Keratinocyte (primary cell): ENCODE measurements around the gene SLC8A1.

Experiments used
- EZH2 ChIP-seq: IDR thresholded peaks from one replicate; pipeline ENCODE4 v1.6.1; 2012; ENCODE audit warnings: inconsistent platforms, mild to moderate bottlenecking, low read length, moderate library complexity
- TF ChIP-seq, protein P1 (sequence below), 3 experiments: IDR thresholded peaks in 1 of 3; conservative IDR thresholded peaks in 1 of 3; optimal IDR thresholded peaks in 1 of 3; 2 replicates in 2 of 3; 3 replicates in 1 of 3; pipeline versions ENCODE3 to v1.5.1; 2011; ENCODE audit warnings: low read length in 3 of 3, mild to moderate bottlenecking in 3 of 3, moderate library complexity in 2 of 3, control low read depth in 1 of 3, inconsistent platforms in 1 of 3; ENCODE audit not compliant: insufficient read depth in 2 of 3; ENCODE audit errors: extremely low read depth in 1 of 3

DNA sequence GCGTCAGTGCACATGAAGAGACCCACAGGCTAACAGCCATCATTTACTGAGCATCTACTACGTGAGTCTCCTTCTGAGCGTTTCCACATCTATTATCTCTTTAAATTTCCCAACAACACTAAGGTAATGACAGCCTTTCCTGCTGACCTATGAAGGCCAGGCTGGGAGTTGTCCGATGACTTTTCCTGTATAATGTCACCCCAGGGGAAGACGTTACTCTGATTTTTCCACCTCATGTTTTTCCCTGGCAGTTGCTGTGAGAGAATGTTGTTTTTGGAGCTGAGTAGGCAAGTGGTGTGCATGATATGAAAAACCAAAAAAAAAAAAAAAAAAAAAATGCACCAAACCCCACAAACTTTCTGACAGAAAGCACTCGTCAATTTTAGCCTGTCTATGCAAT is 207.6 kb downstream of the SLC8A1 start:
- TF ChIP-seq, protein P1, sequence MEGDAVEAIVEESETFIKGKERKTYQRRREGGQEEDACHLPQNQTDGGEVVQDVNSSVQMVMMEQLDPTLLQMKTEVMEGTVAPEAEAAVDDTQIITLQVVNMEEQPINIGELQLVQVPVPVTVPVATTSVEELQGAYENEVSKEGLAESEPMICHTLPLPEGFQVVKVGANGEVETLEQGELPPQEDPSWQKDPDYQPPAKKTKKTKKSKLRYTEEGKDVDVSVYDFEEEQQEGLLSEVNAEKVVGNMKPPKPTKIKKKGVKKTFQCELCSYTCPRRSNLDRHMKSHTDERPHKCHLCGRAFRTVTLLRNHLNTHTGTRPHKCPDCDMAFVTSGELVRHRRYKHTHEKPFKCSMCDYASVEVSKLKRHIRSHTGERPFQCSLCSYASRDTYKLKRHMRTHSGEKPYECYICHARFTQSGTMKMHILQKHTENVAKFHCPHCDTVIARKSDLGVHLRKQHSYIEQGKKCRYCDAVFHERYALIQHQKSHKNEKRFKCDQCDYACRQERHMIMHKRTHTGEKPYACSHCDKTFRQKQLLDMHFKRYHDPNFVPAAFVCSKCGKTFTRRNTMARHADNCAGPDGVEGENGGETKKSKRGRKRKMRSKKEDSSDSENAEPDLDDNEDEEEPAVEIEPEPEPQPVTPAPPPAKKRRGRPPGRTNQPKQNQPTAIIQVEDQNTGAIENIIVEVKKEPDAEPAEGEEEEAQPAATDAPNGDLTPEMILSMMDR (optimal IDR thresholded peaks at IDR 0.05 in 1 of 3, IDR thresholded peaks at IDR 0.05 in 1 of 3, conservative IDR thresholded peaks at IDR 0.05 in 1 of 3; ENCODE audit: extremely low read depth in 1 of 3, insufficient read depth in 2 of 3, low read length in 3 of 3), result no peak
- no peak for TF ChIP-seq EZH2
